ENCODE data around the gene PRKD2. TPM values are rescaled to one million over a fixed set of nuclear protein-coding genes. Genes with fewer than 3 reads are reported as not detected.

Gene PRKD2
- polyA plus RNA-seq, 3 donors: 6.5 to 46.9 (median 8.1) TPM

- Mint-ChIP-seq H3K9me3 (peaks cover 0 to 11% (median 2%) of the 10 kb centered on the region in 7 donors), H3K27me3 (ENCODE audit: low read depth in 3 of 3) (peaks cover 0 to 4% (median 2%) of the 10 kb centered on the region in 3 donors), H3K4me1 (peaks cover 3% of the 10 kb centered on the region), H3K4me3 (no peak overlapping the region), H3K27ac (no peak overlapping the region), H3K36me3 (peaks cover 86 to 97% of the 10 kb centered on the region in 2 donors)
- DNase-seq: no peak
- H3K9me3 ChIP-seq (replicated peaks in 1 of 2; ENCODE audit: control insufficient read depth in 1 of 2, insufficient read depth in 1 of 2, low read length in 2 of 2): peaks cover 0 to 4% of the 10 kb centered on the region in 2 donors
- intact Hi-C loops (cut with micrococcal nuclease): no loop called here
- no peaks in the 10 kb centered on the region for H3K79me2 ChIP-seq (ENCODE audit: insufficient read depth, low read length)
- H3K36me3 ChIP-seq (replicated peaks in 1 of 2; ENCODE audit: control insufficient read depth in 1 of 2, insufficient read depth in 2 of 2, low read length in 2 of 2): peaks cover 85 to 98% of the 10 kb centered on the region in 2 donors
- no peak overlapping the region for H3K4me2 ChIP-seq (replicated peaks; ENCODE audit: extremely low read depth, low read length, poor library complexity, severe bottlenecking)
- no peak overlapping the region for H2AFZ ChIP-seq (ENCODE audit: insufficient read depth, low read depth, low read length, poor library complexity, severe bottlenecking)
- no peaks in the 10 kb centered on the region for H3K27me3 ChIP-seq (ENCODE audit: control insufficient read depth in 2 of 2, insufficient read depth in 2 of 2, low read length in 2 of 2)
- TF ChIP-seq CTCF (IDR thresholded peaks at IDR 0.05): no peak
- peaks cover 0 to 2% of the 10 kb centered on the region in 2 donors for H3K4me1 ChIP-seq (ENCODE audit: control insufficient read depth in 1 of 2, insufficient read depth in 2 of 2, low read length in 2 of 2)
- no peak overlapping the region for H3K4me3 ChIP-seq (replicated peaks in 1 of 3; ENCODE audit: low read depth in 2 of 3, low read length in 3 of 3)
- no peak overlapping the region for H3K27ac ChIP-seq (ENCODE audit: low read depth in 1 of 2, low read length in 2 of 2)
- no peaks in the 10 kb centered on the region for H4K20me1 ChIP-seq (ENCODE audit: insufficient read depth, low read length)
- H3K9ac ChIP-seq (ENCODE audit: insufficient read depth, low read length, poor library complexity, severe bottlenecking): no peak overlapping the region
- 93% methylated on average over 2 of the region's 4 CpGs for WGBS (ENCODE audit: insufficient coverage)
Observed at GRCh38 chr19:46692918-46693722, 23.8 kb downstream of the PRKD2 start.

- Histone ChIP-seq H3K36me3 (replicated peaks in 1 of 2; ENCODE audit: control insufficient read depth in 1 of 2, insufficient read depth in 2 of 2, low read length in 2 of 2) (peaks cover 89 to 98% of the 10 kb centered on the region in 2 donors), H3K79me2 (ENCODE audit: insufficient read depth, low read length) (no peaks in the 10 kb centered on the region)
- H3K27me3 Mint-ChIP-seq (ENCODE audit: low read depth in 3 of 3): peaks cover 0 to 4% (median 2%) of the 10 kb centered on the region in 3 donors
Observed at GRCh38 chr19:46691948-46692347, 25.0 kb downstream of the PRKD2 start.

More at GRCh38 chr19:46691948-46692347, 25.0 kb downstream of the PRKD2 start:
- peaks cover 0 to 10% (median 2%) of the 10 kb centered on the region in 7 donors for H3K9me3 Mint-ChIP-seq
- Histone ChIP-seq H3K4me1 (ENCODE audit: control insufficient read depth in 1 of 2, insufficient read depth in 2 of 2, low read length in 2 of 2) (no peaks in the 10 kb centered on the region), H3K27ac (ENCODE audit: low read depth in 1 of 2, low read length in 2 of 2) (no peak overlapping the region), H3K4me2 (replicated peaks; ENCODE audit: extremely low read depth, low read length, poor library complexity, severe bottlenecking) (no peak overlapping the region), H3K27me3 (ENCODE audit: control insufficient read depth in 2 of 2, insufficient read depth in 2 of 2, low read length in 2 of 2) (no peaks in the 10 kb centered on the region), H3K9ac (ENCODE audit: insufficient read depth, low read length, poor library complexity, severe bottlenecking) (no peak overlapping the region), H3K4me3 (replicated peaks in 1 of 3; ENCODE audit: low read depth in 2 of 3, low read length in 3 of 3) (no peak overlapping the region), H2AFZ (ENCODE audit: insufficient read depth, low read depth, low read length, poor library complexity, severe bottlenecking) (no peak overlapping the region), H3K9me3 (replicated peaks in 1 of 2; ENCODE audit: control insufficient read depth in 1 of 2, insufficient read depth in 1 of 2, low read length in 2 of 2) (peaks cover 0 to 4% of the 10 kb centered on the region in 2 donors), H4K20me1 (ENCODE audit: insufficient read depth, low read length) (no peaks in the 10 kb centered on the region)
- intact Hi-C loops (cut with micrococcal nuclease): no loop called here
- no CpG with 5 or more reads among the region's 2 CpGs for WGBS (ENCODE audit: insufficient coverage)
- no peak for TF ChIP-seq CTCF (IDR thresholded peaks at IDR 0.05)
- no peak overlapping the region for H3K4me3 Mint-ChIP-seq
- H3K4me1 Mint-ChIP-seq: no peaks in the 10 kb centered on the region
- H3K27ac Mint-ChIP-seq: peak overlapping the region in 2 of 7 donors; percentile 8 to 52
- H3K36me3 Mint-ChIP-seq: peaks cover 88 to 97% of the 10 kb centered on the region in 2 donors
- no peak for DNase-seq
